ENCODE measurements around the gene ATP6V0E1. TPM values are rescaled to one million over a fixed set of nuclear protein-coding genes. Genes with fewer than 3 reads are reported as not detected.

The ATP6V0E1 gene
- total and polyA plus RNA-seq, 2 experiments from 2014 or later: 75.9 to 250 TPM

DNA sequence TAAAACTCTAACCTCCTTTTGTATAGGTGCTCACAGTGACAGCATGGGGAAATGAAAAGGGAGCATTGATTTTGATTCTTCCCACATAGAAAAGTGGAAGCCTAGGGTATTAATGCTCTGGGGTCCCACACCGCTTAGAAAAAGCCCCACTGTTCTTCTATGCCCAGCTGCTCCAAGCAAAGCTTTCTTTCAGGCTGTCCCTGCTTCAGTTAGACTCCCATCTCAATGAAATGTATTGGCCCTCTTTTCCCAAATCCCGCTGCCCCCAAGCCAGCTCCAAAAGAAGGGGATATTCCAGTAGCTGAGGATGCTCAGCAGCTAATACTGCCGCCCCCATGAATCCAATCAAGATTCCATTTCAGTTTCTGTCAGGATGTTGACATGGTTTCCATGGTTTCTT lies 55.6 kb downstream of the ATP6V0E1 start:
- ATAC-seq: no peak
- peaks cover 2% of the 10 kb centered on the region for H3K27me3 Mint-ChIP-seq (ENCODE audit: insufficient read depth, low read depth, poor library complexity)
- peaks cover 9% of the 10 kb centered on the region; the same call in 2 of the 3 replicates for H3K36me3 Mint-ChIP-seq (ENCODE audit: low read depth)
- no peaks in the 10 kb centered on the region for H3K9me2 ChIP-seq (ENCODE audit: insufficient read depth)
- H3K4me3 ChIP-seq: no peak overlapping the region
- H3K9me3 Mint-ChIP-seq: peaks cover 3% of the 10 kb centered on the region; the same call in 2 of the 3 replicates
- peaks cover 4% of the 10 kb centered on the region; the same call in 1 of the 2 replicates for H4K20me1 ChIP-seq (replicated peaks; ENCODE audit: insufficient read depth)
- H3K4me1 Mint-ChIP-seq: no peaks in the 10 kb centered on the region
- no peak overlapping the region for H3K27ac ChIP-seq (ENCODE audit: low read depth)
- no peaks in the 10 kb centered on the region for H3K27me3 ChIP-seq (ENCODE audit: insufficient read depth)
- no peak overlapping the region for H3K4me2 ChIP-seq
- no peak overlapping the region for H2AFZ ChIP-seq
- H3K79me2 ChIP-seq (replicated peaks; ENCODE audit: insufficient read depth): no peaks in the 10 kb centered on the region
- no peaks in the 10 kb centered on the region for H3K36me3 ChIP-seq (ENCODE audit: insufficient read depth)
- H3K27ac Mint-ChIP-seq: no peak overlapping the region
- no peak overlapping the region for H3K4me3 Mint-ChIP-seq
- H3F3A ChIP-seq (replicated peaks; ENCODE audit: low read depth): no peaks in the 10 kb centered on the region
- H3K4me1 ChIP-seq (ENCODE audit: insufficient read depth): 0 out of 2 replicates have a peak, but pooled peaks cover 4% of the 10 kb centered on the region
- no peak for DNase-seq (ENCODE audit: low spot score)
- TF ChIP-seq NANOG (IDR thresholded peaks at IDR 0.05; ENCODE audit: borderline replicate concordance): no peak
- TF ChIP-seq EZH2phosphoT487 (IDR thresholded peaks at IDR 0.05; ENCODE audit: unreplicated experiment): no peak
- TF ChIP-seq EZH2 (IDR thresholded peaks at IDR 0.05; ENCODE audit: low read depth, unreplicated experiment): no peak
- TF ChIP-seq, protein P1, sequence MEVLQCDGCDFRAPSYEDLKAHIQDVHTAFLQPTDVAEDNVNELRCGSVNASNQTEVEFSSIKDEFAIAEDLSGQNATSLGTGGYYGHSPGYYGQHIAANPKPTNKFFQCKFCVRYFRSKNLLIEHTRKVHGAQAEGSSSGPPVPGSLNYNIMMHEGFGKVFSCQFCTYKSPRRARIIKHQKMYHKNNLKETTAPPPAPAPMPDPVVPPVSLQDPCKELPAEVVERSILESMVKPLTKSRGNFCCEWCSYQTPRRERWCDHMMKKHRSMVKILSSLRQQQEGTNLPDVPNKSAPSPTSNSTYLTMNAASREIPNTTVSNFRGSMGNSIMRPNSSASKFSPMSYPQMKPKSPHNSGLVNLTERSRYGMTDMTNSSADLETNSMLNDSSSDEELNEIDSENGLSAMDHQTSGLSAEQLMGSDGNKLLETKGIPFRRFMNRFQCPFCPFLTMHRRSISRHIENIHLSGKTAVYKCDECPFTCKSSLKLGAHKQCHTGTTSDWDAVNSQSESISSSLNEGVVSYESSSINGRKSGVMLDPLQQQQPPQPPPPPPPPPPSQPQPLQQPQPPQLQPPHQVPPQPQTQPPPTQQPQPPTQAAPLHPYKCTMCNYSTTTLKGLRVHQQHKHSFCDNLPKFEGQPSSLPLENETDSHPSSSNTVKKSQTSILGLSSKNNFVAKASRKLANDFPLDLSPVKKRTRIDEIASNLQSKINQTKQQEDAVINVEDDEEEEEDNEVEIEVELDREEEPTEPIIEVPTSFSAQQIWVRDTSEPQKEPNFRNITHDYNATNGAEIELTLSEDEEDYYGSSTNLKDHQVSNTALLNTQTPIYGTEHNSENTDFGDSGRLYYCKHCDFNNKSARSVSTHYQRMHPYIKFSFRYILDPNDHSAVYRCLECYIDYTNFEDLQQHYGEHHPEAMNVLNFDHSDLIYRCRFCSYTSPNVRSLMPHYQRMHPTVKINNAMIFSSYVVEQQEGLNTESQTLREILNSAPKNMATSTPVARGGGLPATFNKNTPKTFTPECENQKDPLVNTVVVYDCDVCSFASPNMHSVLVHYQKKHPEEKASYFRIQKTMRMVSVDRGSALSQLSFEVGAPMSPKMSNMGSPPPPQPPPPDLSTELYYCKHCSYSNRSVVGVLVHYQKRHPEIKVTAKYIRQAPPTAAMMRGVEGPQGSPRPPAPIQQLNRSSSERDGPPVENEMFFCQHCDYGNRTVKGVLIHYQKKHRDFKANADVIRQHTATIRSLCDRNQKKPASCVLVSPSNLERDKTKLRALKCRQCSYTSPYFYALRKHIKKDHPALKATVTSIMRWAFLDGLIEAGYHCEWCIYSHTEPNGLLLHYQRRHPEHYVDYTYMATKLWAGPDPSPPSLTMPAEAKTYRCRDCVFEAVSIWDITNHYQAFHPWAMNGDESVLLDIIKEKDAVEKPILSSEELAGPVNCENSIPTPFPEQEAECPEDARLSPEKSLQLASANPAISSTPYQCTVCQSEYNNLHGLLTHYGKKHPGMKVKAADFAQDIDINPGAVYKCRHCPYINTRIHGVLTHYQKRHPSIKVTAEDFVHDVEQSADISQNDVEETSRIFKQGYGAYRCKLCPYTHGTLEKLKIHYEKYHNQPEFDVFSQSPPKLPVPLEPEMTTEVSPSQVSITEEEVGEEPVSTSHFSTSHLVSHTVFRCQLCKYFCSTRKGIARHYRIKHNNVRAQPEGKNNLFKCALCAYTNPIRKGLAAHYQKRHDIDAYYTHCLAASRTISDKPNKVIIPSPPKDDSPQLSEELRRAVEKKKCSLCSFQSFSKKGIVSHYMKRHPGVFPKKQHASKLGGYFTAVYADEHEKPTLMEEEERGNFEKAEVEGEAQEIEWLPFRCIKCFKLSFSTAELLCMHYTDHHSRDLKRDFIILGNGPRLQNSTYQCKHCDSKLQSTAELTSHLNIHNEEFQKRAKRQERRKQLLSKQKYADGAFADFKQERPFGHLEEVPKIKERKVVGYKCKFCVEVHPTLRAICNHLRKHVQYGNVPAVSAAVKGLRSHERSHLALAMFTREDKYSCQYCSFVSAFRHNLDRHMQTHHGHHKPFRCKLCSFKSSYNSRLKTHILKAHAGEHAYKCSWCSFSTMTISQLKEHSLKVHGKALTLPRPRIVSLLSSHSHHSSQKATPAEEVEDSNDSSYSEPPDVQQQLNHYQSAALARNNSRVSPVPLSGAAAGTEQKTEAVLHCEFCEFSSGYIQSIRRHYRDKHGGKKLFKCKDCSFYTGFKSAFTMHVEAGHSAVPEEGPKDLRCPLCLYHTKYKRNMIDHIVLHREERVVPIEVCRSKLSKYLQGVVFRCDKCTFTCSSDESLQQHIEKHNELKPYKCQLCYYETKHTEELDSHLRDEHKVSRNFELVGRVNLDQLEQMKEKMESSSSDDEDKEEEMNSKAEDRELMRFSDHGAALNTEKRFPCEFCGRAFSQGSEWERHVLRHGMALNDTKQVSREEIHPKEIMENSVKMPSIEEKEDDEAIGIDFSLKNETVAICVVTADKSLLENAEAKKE (CRISPR knock-in tag; IDR thresholded peaks at IDR 0.05): no peak
- TF ChIP-seq, protein P2, sequence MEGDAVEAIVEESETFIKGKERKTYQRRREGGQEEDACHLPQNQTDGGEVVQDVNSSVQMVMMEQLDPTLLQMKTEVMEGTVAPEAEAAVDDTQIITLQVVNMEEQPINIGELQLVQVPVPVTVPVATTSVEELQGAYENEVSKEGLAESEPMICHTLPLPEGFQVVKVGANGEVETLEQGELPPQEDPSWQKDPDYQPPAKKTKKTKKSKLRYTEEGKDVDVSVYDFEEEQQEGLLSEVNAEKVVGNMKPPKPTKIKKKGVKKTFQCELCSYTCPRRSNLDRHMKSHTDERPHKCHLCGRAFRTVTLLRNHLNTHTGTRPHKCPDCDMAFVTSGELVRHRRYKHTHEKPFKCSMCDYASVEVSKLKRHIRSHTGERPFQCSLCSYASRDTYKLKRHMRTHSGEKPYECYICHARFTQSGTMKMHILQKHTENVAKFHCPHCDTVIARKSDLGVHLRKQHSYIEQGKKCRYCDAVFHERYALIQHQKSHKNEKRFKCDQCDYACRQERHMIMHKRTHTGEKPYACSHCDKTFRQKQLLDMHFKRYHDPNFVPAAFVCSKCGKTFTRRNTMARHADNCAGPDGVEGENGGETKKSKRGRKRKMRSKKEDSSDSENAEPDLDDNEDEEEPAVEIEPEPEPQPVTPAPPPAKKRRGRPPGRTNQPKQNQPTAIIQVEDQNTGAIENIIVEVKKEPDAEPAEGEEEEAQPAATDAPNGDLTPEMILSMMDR (conservative IDR thresholded peaks at IDR 0.05; ENCODE audit: low read depth in 2 of 2): no peak
- no peak for TF ChIP-seq POLR2AphosphoS5 (IDR thresholded peaks at IDR 0.05; ENCODE audit: low read depth)
- no peak for TF ChIP-seq ZNF114 (CRISPR knock-in tag; IDR thresholded peaks at IDR 0.05)
- no peak for TF ChIP-seq ZNF331 (CRISPR knock-in tag; IDR thresholded peaks at IDR 0.05; ENCODE audit: low read depth)
- no peak for TF ChIP-seq JUNB (IDR thresholded peaks at IDR 0.05; ENCODE audit: unreplicated experiment)
- no peak for TF ChIP-seq CREB1 (CRISPR knock-in tag; IDR thresholded peaks at IDR 0.05; ENCODE audit: low read depth)

Data from GM23338 (cell line).